Hepatocyte (in vitro differentiated cells): ENCODE measurements around the gene PAFAH1B2. TPM values are rescaled to one million over a fixed set of nuclear protein-coding genes. Genes with fewer than 3 reads are reported as not detected.
"Not testable (repeated sequence)": the region's sequence is repeated elsewhere in the genome, so short reads cannot be mapped to it uniquely, and the experiment has no call there.

Experiments
- DNase-seq: peaks from one replicate; pipeline ENCODE4 v3.0.0-alpha.2; 2016; ENCODE audit warnings: low spot score
- H2AFZ ChIP-seq: fragments of 200-600 bp; sonication (generic); 2 replicates; pipeline ENCODE4 v1.6.0; 2016; ENCODE audit warnings: antibody characterized with exemption, mild to moderate bottlenecking
- H3K27ac ChIP-seq: fragments of 200-600 bp; sonication (generic); 2 replicates; pipeline ENCODE4 v1.5.1; 2016; ENCODE audit warnings: mild to moderate bottlenecking
- H3K27me3 ChIP-seq: fragments of 200-600 bp; sonication (generic); 2 replicates; pipeline ENCODE4 v1.6.1; 2016
- H3K36me3 ChIP-seq: fragments of 200-600 bp; sonication (generic); replicated peaks from 2 replicates; pipeline ENCODE4 v1.5.1; 2016; ENCODE audit warnings: low read depth; ENCODE audit not compliant: insufficient read depth
- H3K4me1 ChIP-seq: fragments of 200-600 bp; sonication (generic); 2 replicates; pipeline ENCODE4 v1.5.1; 2016; ENCODE audit warnings: mild to moderate bottlenecking, moderate library complexity; ENCODE audit not compliant: insufficient read depth
- H3K4me2 ChIP-seq: fragments of 200-600 bp; sonication (generic); 2 replicates; pipeline ENCODE4 v1.6.0; 2016
- H3K4me3 ChIP-seq: fragments of 200-600 bp; sonication (generic); 2 replicates; pipeline ENCODE4 v1.5.1; 2016; ENCODE audit warnings: mild to moderate bottlenecking
- H3K79me2 ChIP-seq: fragments of 200-600 bp; sonication (generic); 2 replicates; pipeline ENCODE4 v1.6.0; 2017; ENCODE audit warnings: mild to moderate bottlenecking
- H3K9me2 ChIP-seq: fragments of 200-600 bp; sonication (generic); replicated peaks from 2 replicates; pipeline ENCODE4 v1.6.0; 2017; ENCODE audit warnings: mild to moderate bottlenecking; ENCODE audit not compliant: insufficient read depth
- H3K9me3 ChIP-seq: fragments of 200-600 bp; sonication (generic); 2 replicates; pipeline ENCODE4 v1.5.1; 2016; ENCODE audit warnings: low read depth, mild to moderate bottlenecking
- H4K20me1 ChIP-seq: fragments of 200-600 bp; sonication (generic); 2 replicates; pipeline ENCODE4 v1.6.0; 2016; ENCODE audit warnings: mild to moderate bottlenecking; ENCODE audit not compliant: insufficient read depth, poor library complexity, severe bottlenecking
- EZH2 ChIP-seq: fragments of 200-600 bp; sonication (generic); IDR thresholded peaks from 2 replicates; pipeline ENCODE4 v1.6.1; 2016; ENCODE audit warnings: antibody characterized with exemption, mild to moderate bottlenecking, borderline replicate concordance
- EZH2phosphoT487 ChIP-seq: fragments of 200-600 bp; sonication (generic); IDR thresholded peaks from one replicate; pipeline ENCODE4 v1.6.1; 2018; ENCODE audit warnings: antibody characterized with exemption, mild to moderate bottlenecking, low read depth, moderate library complexity; ENCODE audit not compliant: unreplicated experiment, severe bottlenecking
- WGBS: methylation state at CpG from one replicate; pipeline ENCODE4 v1.1.6; 2016; ENCODE audit warnings: low lambda C conversion rate; ENCODE audit errors: missing lambda C conversion rate; 5-methylcytosine and 5-hydroxymethylcytosine counted together
- polyA plus RNA-seq: library from polyadenylated mRNA; unstranded; fragments of >200 nt; fragmentation: Nextera tagmentation; extraction: Ambion mirVana; gene quantifications from 2 replicates; pipeline ENCODE4 v1.2.1, GENCODE V29; 2016
- total RNA-seq: library from RNA; depleted of rRNA; stranded (reverse); fragments of >200 nt; gene quantifications from 2 replicates; pipeline ENCODE4 v1.2.3, GENCODE V29; 2014
- TF ChIP-seq, protein P1 (sequence below): fragments of 200-600 bp; sonication (generic); IDR thresholded peaks from 2 replicates; pipeline ENCODE4 v1.5.1; 2016; ENCODE audit warnings: antibody characterized with exemption, mild to moderate bottlenecking; ENCODE audit not compliant: poor library complexity

The PAFAH1B2 gene
- total and polyA plus RNA-seq, 2 experiments from 2014 or later, result 30.8 to 103 TPM

DNA sequence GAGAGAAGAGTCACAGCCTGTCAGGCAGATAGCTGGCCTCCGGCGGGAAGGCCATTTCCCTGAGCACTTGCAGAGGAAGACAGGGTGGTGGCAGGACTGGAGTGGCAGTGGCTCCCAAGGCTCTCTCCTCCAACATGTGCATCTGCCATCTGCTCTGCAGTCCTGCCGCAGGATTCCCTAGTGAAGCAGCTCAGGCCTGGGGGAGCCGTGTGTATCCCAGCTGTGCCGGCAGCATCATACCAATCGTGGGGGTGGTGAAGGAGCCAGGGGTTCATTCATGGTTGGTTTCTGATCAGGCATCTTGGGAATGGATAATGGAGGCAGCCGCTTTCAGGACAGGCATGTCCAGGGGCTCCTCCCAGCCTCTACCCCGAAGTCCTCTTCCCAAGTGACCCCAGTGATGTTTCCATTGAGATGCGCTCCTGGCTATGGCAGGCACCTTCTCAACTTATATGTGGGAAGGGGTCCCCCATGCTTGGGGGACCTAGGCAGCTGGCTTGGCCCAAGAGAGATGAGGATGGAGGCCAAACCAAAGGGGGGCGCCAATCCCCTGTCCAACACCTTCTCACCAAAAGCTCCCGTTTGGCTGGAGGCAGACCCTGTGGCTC is 61.2 kb downstream of the PAFAH1B2 start:
- Histone ChIP-seq H3K4me1 (no peaks in the 10 kb centered on the region), H2AFZ (no peak overlapping the region), H3K4me2 (no peak overlapping the region), H3K9me3 (no peaks in the 10 kb centered on the region), H3K36me3 (no peaks in the 10 kb centered on the region), H4K20me1 (no peaks in the 10 kb centered on the region), H3K27me3 (no peaks in the 10 kb centered on the region), H3K4me3 (no peak overlapping the region), H3K27ac (no peak overlapping the region), H3K9me2 (no peaks in the 10 kb centered on the region), H3K79me2 (no peaks in the 10 kb centered on the region)
- DNase-seq, result no peak
- TF ChIP-seq EZH2 (no peak), EZH2phosphoT487 (no peak)
- TF ChIP-seq, protein P1, sequence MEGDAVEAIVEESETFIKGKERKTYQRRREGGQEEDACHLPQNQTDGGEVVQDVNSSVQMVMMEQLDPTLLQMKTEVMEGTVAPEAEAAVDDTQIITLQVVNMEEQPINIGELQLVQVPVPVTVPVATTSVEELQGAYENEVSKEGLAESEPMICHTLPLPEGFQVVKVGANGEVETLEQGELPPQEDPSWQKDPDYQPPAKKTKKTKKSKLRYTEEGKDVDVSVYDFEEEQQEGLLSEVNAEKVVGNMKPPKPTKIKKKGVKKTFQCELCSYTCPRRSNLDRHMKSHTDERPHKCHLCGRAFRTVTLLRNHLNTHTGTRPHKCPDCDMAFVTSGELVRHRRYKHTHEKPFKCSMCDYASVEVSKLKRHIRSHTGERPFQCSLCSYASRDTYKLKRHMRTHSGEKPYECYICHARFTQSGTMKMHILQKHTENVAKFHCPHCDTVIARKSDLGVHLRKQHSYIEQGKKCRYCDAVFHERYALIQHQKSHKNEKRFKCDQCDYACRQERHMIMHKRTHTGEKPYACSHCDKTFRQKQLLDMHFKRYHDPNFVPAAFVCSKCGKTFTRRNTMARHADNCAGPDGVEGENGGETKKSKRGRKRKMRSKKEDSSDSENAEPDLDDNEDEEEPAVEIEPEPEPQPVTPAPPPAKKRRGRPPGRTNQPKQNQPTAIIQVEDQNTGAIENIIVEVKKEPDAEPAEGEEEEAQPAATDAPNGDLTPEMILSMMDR, result no peak
- 96% methylated on average over 11 of the region's 11 CpGs for WGBS

DNA sequence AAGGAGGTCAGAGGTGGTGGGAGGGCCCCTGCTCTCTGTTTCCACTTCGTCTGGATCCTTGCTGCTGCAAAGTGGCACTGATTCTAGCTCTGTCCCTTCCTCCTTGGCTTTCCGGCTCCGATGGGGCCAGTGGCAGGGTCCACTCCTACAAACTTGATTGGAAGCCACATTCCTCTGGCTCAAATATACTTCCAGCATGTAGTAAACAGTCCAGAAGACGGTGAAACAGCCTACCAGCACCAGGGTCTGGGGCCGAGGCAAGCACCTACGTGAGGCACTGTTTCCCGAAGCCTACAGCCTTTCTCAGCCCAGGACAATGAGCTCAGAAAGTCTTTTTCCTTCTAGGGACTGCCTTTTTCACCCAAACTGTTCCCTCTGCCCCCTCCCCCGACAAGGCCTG is 62.0 kb downstream of the PAFAH1B2 start:
- not testable (repeated sequence) for DNase-seq, H3K9me3 ChIP-seq, H3K27me3 ChIP-seq, H4K20me1 ChIP-seq, H3K27ac ChIP-seq, H3K4me3 ChIP-seq, H3K4me2 ChIP-seq, H3K9me2 ChIP-seq, H3K79me2 ChIP-seq, H3K4me1 ChIP-seq, H2AFZ ChIP-seq, H3K36me3 ChIP-seq
- WGBS, result 98% methylated on average over 8 of the region's 8 CpGs

DNA sequence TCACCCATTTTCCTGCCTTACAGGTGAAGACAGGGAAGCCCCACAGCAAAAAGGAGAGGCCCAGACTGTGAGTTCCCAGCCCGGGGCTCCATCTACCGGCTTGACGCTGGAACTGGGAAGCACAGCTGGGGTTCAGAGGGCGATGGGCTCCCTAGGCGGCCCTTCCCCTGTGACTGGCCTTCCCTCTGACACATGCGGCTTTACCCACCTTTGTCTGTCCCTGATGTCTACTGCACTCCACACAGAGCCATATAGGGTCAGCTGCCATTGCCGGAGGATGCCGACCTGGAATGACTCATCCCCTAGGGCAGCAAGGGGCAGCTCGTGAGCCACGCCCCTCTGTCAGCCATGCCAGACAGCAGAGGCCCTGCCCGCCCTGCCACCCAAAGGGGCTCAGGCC is 62.8 kb downstream of the PAFAH1B2 start:
- not testable (repeated sequence) for H4K20me1 ChIP-seq, H3K9me3 ChIP-seq, H3K79me2 ChIP-seq, H3K27me3 ChIP-seq, H3K36me3 ChIP-seq, H2AFZ ChIP-seq, H3K4me2 ChIP-seq, DNase-seq, H3K4me3 ChIP-seq, H3K9me2 ChIP-seq, H3K27ac ChIP-seq, H3K4me1 ChIP-seq
- WGBS, result 85% methylated on average over 6 of the region's 11 CpGs

DNA sequence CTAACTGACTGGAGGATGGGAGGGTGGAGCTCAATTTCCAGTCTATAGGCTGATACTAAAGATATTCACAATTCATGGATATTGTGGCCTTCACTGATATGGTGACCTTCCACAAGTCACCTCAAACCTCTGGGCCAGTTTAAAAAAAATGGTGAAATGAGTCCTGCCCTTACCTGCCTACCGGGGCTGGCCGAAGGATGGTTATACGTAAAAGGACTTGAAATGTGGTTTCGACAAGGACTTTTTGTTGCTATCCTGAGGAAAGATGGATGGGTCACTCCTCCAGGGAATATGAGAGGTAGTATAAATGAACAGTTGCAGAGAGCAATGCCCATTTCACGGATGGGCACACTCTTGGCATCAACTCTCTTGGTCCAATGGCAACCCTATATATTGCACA is 63.4 kb downstream of the PAFAH1B2 start:
- not testable (repeated sequence) for DNase-seq

DNA sequence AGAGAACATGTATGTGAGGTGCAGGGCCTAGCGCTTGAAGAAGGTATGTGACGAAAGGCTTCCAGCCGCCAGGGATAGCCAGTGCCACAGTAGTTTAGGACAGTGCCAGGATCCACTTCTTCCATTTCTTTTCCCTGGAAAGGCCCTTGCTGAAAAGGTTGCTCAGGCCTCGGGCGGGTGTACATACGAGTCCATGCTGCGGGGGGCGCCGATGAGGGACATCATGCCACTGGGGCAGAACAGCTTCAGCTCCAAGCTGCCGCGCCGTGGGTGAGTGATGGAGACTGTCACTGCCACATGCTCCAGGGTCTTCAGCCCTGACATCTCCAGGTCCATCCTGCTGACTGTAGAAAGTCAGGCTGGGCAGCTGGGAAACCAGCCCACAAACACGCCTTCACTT is 64.6 kb downstream of the PAFAH1B2 start:
- H3K9me2 ChIP-seq, H3K9me3 ChIP-seq, H3K79me2 ChIP-seq, H2AFZ ChIP-seq, H3K27ac ChIP-seq, H4K20me1 ChIP-seq, DNase-seq, H3K4me1 ChIP-seq, H3K36me3 ChIP-seq, H3K27me3 ChIP-seq, H3K4me3 ChIP-seq, H3K4me2 ChIP-seq: not testable (repeated sequence)
- 96% methylated on average over 9 of the region's 13 CpGs for WGBS

More for the DNA sequence above, 63.4 kb downstream of the PAFAH1B2 start:
- not testable (repeated sequence) for H3K27ac ChIP-seq, H3K4me3 ChIP-seq, H3K9me2 ChIP-seq, H3K4me1 ChIP-seq, H3K36me3 ChIP-seq, H3K9me3 ChIP-seq, H2AFZ ChIP-seq, H3K4me2 ChIP-seq, H3K27me3 ChIP-seq, H3K79me2 ChIP-seq, H4K20me1 ChIP-seq
- 89% methylated on average over 5 of the region's 5 CpGs for WGBS

DNA sequence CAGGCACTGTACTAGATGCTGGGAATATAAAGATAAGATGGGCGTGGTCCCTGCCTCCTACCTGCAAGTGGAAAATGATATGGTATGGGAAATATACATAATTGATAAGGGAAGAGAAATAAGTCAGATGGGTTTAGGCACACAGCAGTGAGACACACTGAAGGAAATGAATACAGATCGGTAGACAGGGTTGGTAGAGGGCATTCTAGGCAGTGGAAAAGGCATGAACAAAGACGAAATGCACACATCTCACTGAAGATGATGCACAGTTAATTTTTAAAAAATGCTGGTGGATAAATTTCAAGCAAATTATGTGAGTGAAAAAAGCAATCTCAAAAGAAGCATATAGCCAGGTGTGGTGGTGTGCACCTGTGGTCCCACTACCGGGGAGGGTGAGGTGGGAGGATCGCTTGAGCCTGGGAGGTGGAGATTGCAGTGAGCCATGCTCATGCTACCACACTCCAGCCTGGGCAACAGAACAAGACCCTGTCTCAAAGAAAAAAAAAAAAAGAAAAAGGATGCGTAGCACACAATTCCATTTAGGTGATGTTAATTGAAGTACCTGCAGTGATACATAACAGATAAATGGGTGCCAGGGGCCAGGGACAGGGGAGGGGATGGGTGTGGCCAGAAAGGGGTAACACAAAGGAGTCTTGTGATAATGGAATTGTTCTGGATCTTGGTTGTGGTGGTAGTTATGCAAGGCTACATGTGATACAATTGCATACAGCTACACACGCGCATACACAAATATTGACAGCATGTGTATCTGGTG is 65.5 kb downstream of the PAFAH1B2 start:
- not testable (repeated sequence) for H3K36me3 ChIP-seq, H3K9me2 ChIP-seq, H3K27me3 ChIP-seq, H3K4me3 ChIP-seq, DNase-seq, H3K4me2 ChIP-seq, H3K4me1 ChIP-seq, H2AFZ ChIP-seq, H3K79me2 ChIP-seq, H3K9me3 ChIP-seq, H4K20me1 ChIP-seq, H3K27ac ChIP-seq
- 96% methylated on average over 7 of the region's 8 CpGs for WGBS
